ENCODE measurements around the gene NEO1. TPM values are rescaled to one million over a fixed set of nuclear protein-coding genes. Genes with fewer than 3 reads are reported as not detected.

NEO1 gene
- total RNA-seq, 1 donor from 2014 or later: 2.3 TPM

GRCh38 chr15:73329501-73330200 lies 277.4 kb downstream of the NEO1 start:
- no peak overlapping the region for H3K27ac Mint-ChIP-seq
- no peaks in the 10 kb centered on the region for H3K36me3 Mint-ChIP-seq (ENCODE audit: low read depth)
- DNase-seq (no peak), ATAC-seq (ENCODE audit: low read depth) (no peak)
- H3K4me3 Mint-ChIP-seq: no peak overlapping the region
- no peaks in the 10 kb centered on the region for H3K9me3 Mint-ChIP-seq
- CTCF ChIA-PET: no interaction called here
- no peaks in the 10 kb centered on the region for H3K27me3 Mint-ChIP-seq
- intact Hi-C loops (cut with micrococcal nuclease): no loop called here
- TF ChIP-seq CTCF (IDR thresholded peaks at IDR 0.05): no peak
- peaks cover 4% of the 10 kb centered on the region for H3K4me1 Mint-ChIP-seq
- POLR2A ChIA-PET: no interaction called here

- Mint-ChIP-seq H3K4me3 (no peak overlapping the region), H3K27ac (no peak overlapping the region), H3K9me3 (no peaks in the 10 kb centered on the region), H3K36me3 (ENCODE audit: low read depth) (no peaks in the 10 kb centered on the region), H3K27me3 (no peaks in the 10 kb centered on the region), H3K4me1 (peaks cover 4% of the 10 kb centered on the region)
- no peak for TF ChIP-seq CTCF (IDR thresholded peaks at IDR 0.05)
- POLR2A ChIA-PET: no interaction called here
- ATAC-seq (ENCODE audit: low read depth): no peak
- CTCF ChIA-PET: no interaction called here
- DNase-seq: no peak
- intact Hi-C loops (cut with micrococcal nuclease): no loop called here
Observed at GRCh38 chr15:73330206-73331051, 278.2 kb downstream of the NEO1 start.

- Mint-ChIP-seq H3K27me3 (no peaks in the 10 kb centered on the region), H3K27ac (no peak overlapping the region), H3K4me3 (no peak overlapping the region), H3K4me1 (no peaks in the 10 kb centered on the region), H3K9me3 (no peaks in the 10 kb centered on the region), H3K36me3 (ENCODE audit: low read depth) (no peaks in the 10 kb centered on the region)
- DNase-seq (no peak), ATAC-seq (ENCODE audit: low read depth) (no peak)
- POLR2A ChIA-PET: no interaction called here
- intact Hi-C loops (cut with micrococcal nuclease): no loop called here
- CTCF ChIA-PET: no interaction called here
- no peak for TF ChIP-seq CTCF (IDR thresholded peaks at IDR 0.05)
Observed at GRCh38 chr15:73331501-73331900, 279.2 kb downstream of the NEO1 start.

- Mint-ChIP-seq H3K27ac (no peak overlapping the region), H3K27me3 (no peaks in the 10 kb centered on the region), H3K4me3 (no peak overlapping the region), H3K36me3 (ENCODE audit: low read depth) (no peaks in the 10 kb centered on the region), H3K4me1 (no peaks in the 10 kb centered on the region), H3K9me3 (no peaks in the 10 kb centered on the region)
- no peak for TF ChIP-seq CTCF (IDR thresholded peaks at IDR 0.05)
- CTCF ChIA-PET: no interaction called here
- DNase-seq (peak; percentile 1), ATAC-seq (ENCODE audit: low read depth) (no peak)
- intact Hi-C loops (cut with micrococcal nuclease): no loop called here
- POLR2A ChIA-PET: no interaction called here
Observed at GRCh38 chr15:73331991-73332925, 280.0 kb downstream of the NEO1 start.

- ChIA-PET CTCF (no interaction called here), POLR2A (no interaction called here)
- no peak for TF ChIP-seq CTCF (IDR thresholded peaks at IDR 0.05)
- Mint-ChIP-seq H3K9me3 (no peaks in the 10 kb centered on the region), H3K4me3 (no peak overlapping the region), H3K27ac (no peak overlapping the region), H3K4me1 (no peaks in the 10 kb centered on the region), H3K36me3 (ENCODE audit: low read depth) (no peaks in the 10 kb centered on the region), H3K27me3 (no peaks in the 10 kb centered on the region)
- intact Hi-C loops (cut with micrococcal nuclease): no loop called here
- no peak for ATAC-seq (ENCODE audit: low read depth)
- DNase-seq: no peak
Observed at GRCh38 chr15:73333001-73333400, 280.7 kb downstream of the NEO1 start.

All from activated B cell treated with CpG ODN at 0.5 μM for 24 hours (primary cell).